Thyroid gland (tissue), 4 donors: Measurements from ENCODE around the gene GTPBP4.

ENCODE experiments used
- POLR2A ChIP-seq, 2 donors: fragments of 450-650 bp; IDR thresholded peaks; one replicate each; pipeline ENCODE4 v1.6.1; 2017; ENCODE audit warnings: antibody characterized with exemption in 2 of 2, mild to moderate bottlenecking in 2 of 2, moderate library complexity in 1 of 2
- TF ChIP-seq, protein P1 (sequence below), 6 experiments: fragments of 200-600 bp in 3 of 6; fragments of 450-650 bp in 3 of 6; sonication (generic) in 3 of 6; IDR thresholded peaks; one replicate each; pipeline ENCODE4 v1.5.1; 2016 to 2019; ENCODE audit warnings: antibody characterized with exemption in 6 of 6, mild to moderate bottlenecking in 2 of 6, inconsistent platforms in 1 of 6, moderate library complexity in 1 of 6

DNA sequence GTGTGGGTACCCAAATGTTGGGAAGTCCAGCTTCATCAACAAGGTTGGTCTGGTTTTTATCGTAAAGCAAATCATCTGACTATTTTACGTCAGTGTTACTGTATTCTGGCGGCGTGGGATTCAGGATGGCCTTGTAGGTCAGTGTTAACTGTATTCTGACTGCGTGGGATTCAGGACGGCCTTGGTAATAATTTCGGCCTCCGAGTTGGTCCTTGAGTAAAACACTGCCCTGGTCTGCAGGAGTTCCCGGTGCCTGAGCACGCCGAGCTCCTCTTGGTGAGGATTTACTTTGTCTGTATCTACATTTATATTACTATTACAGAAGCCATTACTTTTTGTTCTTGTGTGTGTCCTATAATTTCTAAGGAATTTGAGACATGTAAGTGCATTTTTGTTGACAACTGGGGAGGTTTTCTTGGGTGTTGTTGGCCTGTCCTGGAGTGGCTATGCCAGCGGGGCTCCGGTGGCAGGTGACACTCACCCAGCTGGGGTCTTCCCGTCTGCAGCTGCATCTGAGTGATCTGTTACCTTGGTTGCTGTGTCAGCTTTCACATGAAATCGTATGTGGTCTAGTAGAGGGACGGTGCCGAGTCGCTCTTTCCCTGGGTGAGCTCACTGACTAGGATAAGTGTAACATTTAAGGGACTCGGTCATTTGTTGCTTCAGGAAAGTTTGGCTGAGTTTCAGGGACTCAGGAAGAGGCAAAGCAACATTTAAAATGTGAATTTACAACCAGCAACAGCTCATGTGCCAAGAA, 9.2 kb downstream of the GTPBP4 start:
- TF ChIP-seq, protein P1, sequence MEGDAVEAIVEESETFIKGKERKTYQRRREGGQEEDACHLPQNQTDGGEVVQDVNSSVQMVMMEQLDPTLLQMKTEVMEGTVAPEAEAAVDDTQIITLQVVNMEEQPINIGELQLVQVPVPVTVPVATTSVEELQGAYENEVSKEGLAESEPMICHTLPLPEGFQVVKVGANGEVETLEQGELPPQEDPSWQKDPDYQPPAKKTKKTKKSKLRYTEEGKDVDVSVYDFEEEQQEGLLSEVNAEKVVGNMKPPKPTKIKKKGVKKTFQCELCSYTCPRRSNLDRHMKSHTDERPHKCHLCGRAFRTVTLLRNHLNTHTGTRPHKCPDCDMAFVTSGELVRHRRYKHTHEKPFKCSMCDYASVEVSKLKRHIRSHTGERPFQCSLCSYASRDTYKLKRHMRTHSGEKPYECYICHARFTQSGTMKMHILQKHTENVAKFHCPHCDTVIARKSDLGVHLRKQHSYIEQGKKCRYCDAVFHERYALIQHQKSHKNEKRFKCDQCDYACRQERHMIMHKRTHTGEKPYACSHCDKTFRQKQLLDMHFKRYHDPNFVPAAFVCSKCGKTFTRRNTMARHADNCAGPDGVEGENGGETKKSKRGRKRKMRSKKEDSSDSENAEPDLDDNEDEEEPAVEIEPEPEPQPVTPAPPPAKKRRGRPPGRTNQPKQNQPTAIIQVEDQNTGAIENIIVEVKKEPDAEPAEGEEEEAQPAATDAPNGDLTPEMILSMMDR (IDR thresholded peaks at IDR 0.05) = no peak
- no peak for TF ChIP-seq POLR2A (IDR thresholded peaks at IDR 0.05)
